ENCODE measurements around the gene WFDC10A.
"Not testable (repeated sequence)": the region's sequence is repeated elsewhere in the genome, so short reads cannot be mapped to it uniquely, and the experiment has no call there.

Gene WFDC10A

GRCh38 chr20:45631184-45631583, 1.6 kb downstream of the WFDC10A start, which contains the start of gene WFDC9:
TSS of gene WFDC9 (minus strand) at chr20:45631284. CDS start at chr20:45610181, 21,103 bp downstream.
- TF ChIP-seq POLR2AphosphoS5 (IDR thresholded peaks at IDR 0.05; ENCODE audit: low read depth) (no peak), REST (IDR thresholded peaks at IDR 0.05; ENCODE audit: insufficient replicate concordance, low read depth) (no peak), SPI1 (IDR thresholded peaks at IDR 0.05; ENCODE audit: borderline replicate concordance, low read depth) (no peak), CTCF (IDR thresholded peaks at IDR 0.05; ENCODE audit: insufficient read depth, low read length) (no peak), GABPA (IDR thresholded peaks at IDR 0.05; ENCODE audit: low read depth) (no peak)
- Histone ChIP-seq H3K4me3 (replicated peaks; ENCODE audit: insufficient read depth, low read length) (no peak within 1 kb of the TSS), H3K27ac (replicated peaks) (no peak within 1 kb of the TSS), H3K27me3 (ENCODE audit: insufficient read depth, poor library complexity, severe bottlenecking) (no peaks in the 10 kb centered on the region)
- no peak for DNase-seq (ENCODE audit: low read depth in 1 of 2, low spot score in 1 of 2)

- DNase-seq (ENCODE audit: low read depth in 1 of 2, low spot score in 1 of 2): no peak
- Histone ChIP-seq H3K27me3 (ENCODE audit: insufficient read depth, poor library complexity, severe bottlenecking) (peaks cover 3% of the 10 kb centered on the region), H3K4me3 (replicated peaks; ENCODE audit: insufficient read depth, low read length) (no peak overlapping the region), H3K27ac (replicated peaks) (no peak overlapping the region)
- TF ChIP-seq POLR2AphosphoS5 (IDR thresholded peaks at IDR 0.05; ENCODE audit: low read depth): no peak
- TF ChIP-seq SPI1 (IDR thresholded peaks at IDR 0.05; ENCODE audit: borderline replicate concordance, low read depth): no peak
- no peak for TF ChIP-seq GABPA (IDR thresholded peaks at IDR 0.05; ENCODE audit: low read depth)
- TF ChIP-seq REST (IDR thresholded peaks at IDR 0.05; ENCODE audit: insufficient replicate concordance, low read depth): no peak
- no peak for TF ChIP-seq CTCF (IDR thresholded peaks at IDR 0.05; ENCODE audit: insufficient read depth, low read length)
These were observed 7.0 kb downstream of the WFDC10A start for GRCh38 chr20:45636513-45636912.

GRCh38 chr20:45639687-45640086, 10.1 kb downstream of the WFDC10A start:
- Histone ChIP-seq H3K4me3 (replicated peaks; ENCODE audit: insufficient read depth, low read length) (no peak overlapping the region), H3K27me3 (ENCODE audit: insufficient read depth, poor library complexity, severe bottlenecking) (peaks cover 3% of the 10 kb centered on the region), H3K27ac (replicated peaks) (no peak overlapping the region)
- DNase-seq (ENCODE audit: low read depth in 1 of 2, low spot score in 1 of 2): no peak
- TF ChIP-seq CTCF (IDR thresholded peaks at IDR 0.05; ENCODE audit: insufficient read depth, low read length) (no peak), POLR2AphosphoS5 (IDR thresholded peaks at IDR 0.05; ENCODE audit: low read depth) (no peak), REST (IDR thresholded peaks at IDR 0.05; ENCODE audit: insufficient replicate concordance, low read depth) (no peak), SPI1 (IDR thresholded peaks at IDR 0.05; ENCODE audit: borderline replicate concordance, low read depth) (no peak), GABPA (IDR thresholded peaks at IDR 0.05; ENCODE audit: low read depth) (no peak)

- not testable (repeated sequence) for DNase-seq (ENCODE audit: low read depth in 1 of 2, low spot score in 1 of 2); H3K4me3 ChIP-seq (replicated peaks; ENCODE audit: insufficient read depth, low read length)
These were observed 11.5 kb downstream of the WFDC10A start for GRCh38 chr20:45641076-45641475.

GRCh38 chr20:45645869-45646268, 16.3 kb downstream of the WFDC10A start:
- not testable (repeated sequence) for H3K4me3 ChIP-seq (replicated peaks; ENCODE audit: insufficient read depth, low read length); DNase-seq (ENCODE audit: low read depth in 1 of 2, low spot score in 1 of 2); H3K27ac ChIP-seq (replicated peaks); H3K27me3 ChIP-seq (ENCODE audit: insufficient read depth, poor library complexity, severe bottlenecking)

More at GRCh38 chr20:45641076-45641475, 11.5 kb downstream of the WFDC10A start:
- not testable (repeated sequence) for H3K27me3 ChIP-seq (ENCODE audit: insufficient read depth, poor library complexity, severe bottlenecking); H3K27ac ChIP-seq (replicated peaks)
